H9 (cell line): Measurements from ENCODE around the gene PRPF40A. TPM values are rescaled to one million over a fixed set of nuclear protein-coding genes. Genes with fewer than 3 reads are reported as not detected.

Source experiments
- DNase-seq: peaks from one replicate; pipeline ENCODE4 v3.0.0-alpha.2; 2017
- H2AFZ ChIP-seq: one replicate; pipeline ENCODE4 v1.6.1; 2013; ENCODE audit warnings: mild to moderate bottlenecking, low read length, control low read depth, moderate library complexity
- H2AK5ac ChIP-seq: 2 replicates; pipeline ENCODE4 v1.6.1; 2013; ENCODE audit warnings: low read length, control low read depth, mixed read lengths; ENCODE audit not compliant: insufficient read length
- H2BK120ac ChIP-seq: one replicate; pipeline ENCODE4 v1.6.1; 2013; ENCODE audit warnings: low read depth, mild to moderate bottlenecking, low read length, control low read depth, inconsistent platforms; ENCODE audit not compliant: poor library complexity, severe bottlenecking
- H2BK12ac ChIP-seq: 2 replicates; pipeline ENCODE4 v1.6.1; 2013; ENCODE audit warnings: low read length, control low read depth, mixed read lengths, low read depth; ENCODE audit not compliant: insufficient read length
- H2BK15ac ChIP-seq: 2 replicates; pipeline ENCODE4 v1.6.1; 2013; ENCODE audit warnings: low read depth, low read length, control low read depth
- H2BK20ac ChIP-seq: one replicate; pipeline ENCODE4 v1.6.1; 2013; ENCODE audit warnings: low read depth, mild to moderate bottlenecking, low read length, control low read depth, inconsistent platforms; ENCODE audit not compliant: poor library complexity, severe bottlenecking
- H2BK5ac ChIP-seq: 2 replicates; pipeline ENCODE4 v1.6.1; 2013; ENCODE audit warnings: low read length, control low read depth, mixed read lengths; ENCODE audit not compliant: insufficient read length
- H3K14ac ChIP-seq: 2 replicates; pipeline ENCODE4 v1.6.1; 2013; ENCODE audit warnings: low read length, control low read depth; ENCODE audit not compliant: insufficient read depth
- H3K18ac ChIP-seq: 2 replicates; pipeline ENCODE4 v1.6.1; 2013; ENCODE audit warnings: low read depth, mild to moderate bottlenecking, mixed read lengths, low read length, control low read depth; ENCODE audit not compliant: insufficient read length
- H3K23ac ChIP-seq: 2 replicates; pipeline ENCODE4 v1.6.1; 2013; ENCODE audit warnings: low read length, control low read depth, mixed read lengths, low read depth; ENCODE audit not compliant: insufficient read length
- H3K23me2 ChIP-seq: 2 replicates; pipeline ENCODE4 v1.6.1; 2013; ENCODE audit warnings: low read depth, mild to moderate bottlenecking, mixed read lengths, low read length, control low read depth; ENCODE audit not compliant: insufficient read length, poor library complexity, severe bottlenecking
- H3K27ac ChIP-seq: 2 replicates; pipeline ENCODE4 v1.5.1; 2013; ENCODE audit warnings: low read length, control low read depth, mixed read lengths, low read depth; ENCODE audit not compliant: insufficient read length
- H3K27me3 ChIP-seq: 2 replicates; pipeline ENCODE4 v1.6.1; 2013; ENCODE audit warnings: low read length, control low read depth, inconsistent platforms; ENCODE audit not compliant: insufficient read depth
- H3K4ac ChIP-seq: 2 replicates; pipeline ENCODE4 v1.6.1; 2013; ENCODE audit warnings: low read depth, mild to moderate bottlenecking, control low read depth, inconsistent platforms, low read length, moderate library complexity
- H3K4me1 ChIP-seq: 2 replicates; pipeline ENCODE4 v1.6.1; 2013; ENCODE audit warnings: low read length, control low read depth, inconsistent platforms; ENCODE audit not compliant: insufficient read depth
- H3K4me2 ChIP-seq: 2 replicates; pipeline ENCODE4 v1.6.1; 2013; ENCODE audit warnings: low read length, control low read depth, mixed read lengths; ENCODE audit not compliant: insufficient read length, insufficient read depth
- H3K56ac ChIP-seq: 2 replicates; pipeline ENCODE4 v1.6.1; 2013; ENCODE audit warnings: low read depth, mild to moderate bottlenecking, mixed read lengths, low read length, control low read depth; ENCODE audit not compliant: insufficient read length
- H3K79me1 ChIP-seq: 2 replicates; pipeline ENCODE4 v1.6.1; 2013; ENCODE audit warnings: low read depth, mild to moderate bottlenecking, moderate library complexity, low read length, control low read depth, inconsistent platforms; ENCODE audit not compliant: insufficient read depth, poor library complexity, severe bottlenecking
- H3K79me2 ChIP-seq: 2 replicates; pipeline ENCODE4 v1.6.1; 2013; ENCODE audit warnings: low read length, control low read depth, inconsistent platforms; ENCODE audit not compliant: insufficient read depth
- H3K9ac ChIP-seq: 2 replicates; pipeline ENCODE4 v1.6.1; 2013; ENCODE audit warnings: low read length, control low read depth, mixed read lengths; ENCODE audit not compliant: insufficient read length; ENCODE audit errors: extremely low read depth
- H3K9me3 ChIP-seq: one replicate; pipeline ENCODE4 v1.6.1; 2013; ENCODE audit warnings: low read depth, low read length, inconsistent platforms; ENCODE audit not compliant: control insufficient read depth
- H3T11ph ChIP-seq: one replicate; pipeline ENCODE4 v1.6.1; 2013; ENCODE audit warnings: mild to moderate bottlenecking, low read length, control low read depth, inconsistent platforms
- H4K20me1 ChIP-seq: one replicate; pipeline ENCODE4 v1.6.1; 2013; ENCODE audit not compliant: control insufficient read depth, insufficient read length, insufficient read depth
- H4K5ac ChIP-seq: 2 replicates; pipeline ENCODE4 v1.6.1; 2013; ENCODE audit warnings: low read depth, mild to moderate bottlenecking, mixed read lengths, low read length, control low read depth; ENCODE audit not compliant: insufficient read length
- H4K8ac ChIP-seq: replicated peaks from 2 replicates; pipeline ENCODE4 v1.6.1; 2013; ENCODE audit warnings: low read length, control low read depth, mixed read lengths, low read depth; ENCODE audit not compliant: insufficient read length
- H4K91ac ChIP-seq: 2 replicates; pipeline ENCODE4 v1.6.1; 2013; ENCODE audit warnings: low read depth, mild to moderate bottlenecking, moderate library complexity, mixed read lengths, low read length, control low read depth; ENCODE audit not compliant: insufficient read length
- H3K27ac Mint-ChIP-seq, 3 experiments: 2 replicates in 2 of 3; 3 replicates in 1 of 3; pipeline ENCODE4 v1.8.0; 2020 to 2021; ENCODE audit warnings: mixed read lengths in 3 of 3, mild to moderate bottlenecking in 1 of 3, moderate library complexity in 1 of 3
- H3K27me3 Mint-ChIP-seq: 2 replicates; pipeline ENCODE4 v1.8.0; 2021; ENCODE audit warnings: low read depth, mild to moderate bottlenecking, moderate library complexity, mixed read lengths
- H3K36me3 Mint-ChIP-seq, 3 experiments: 2 replicates in 2 of 3; 3 replicates in 1 of 3; pipeline ENCODE4 v1.8.0; 2020 to 2021; ENCODE audit warnings: low read depth in 3 of 3, mixed read lengths in 3 of 3; ENCODE audit not compliant: insufficient read depth in 1 of 3
- H3K4me1 Mint-ChIP-seq, 2 experiments: 2 replicates each; pipeline ENCODE4 v1.8.0; 2020; ENCODE audit warnings: mixed read lengths in 2 of 2
- H3K4me3 Mint-ChIP-seq, 2 experiments: 2 replicates in 1 of 2; 3 replicates in 1 of 2; pipeline ENCODE4 v1.8.0; 2020 to 2021; ENCODE audit warnings: mild to moderate bottlenecking in 2 of 2, mixed read lengths in 2 of 2, moderate library complexity in 1 of 2
- H3K9me3 Mint-ChIP-seq, 2 experiments: 2 replicates in 1 of 2; 3 replicates in 1 of 2; pipeline ENCODE4 v1.8.0; 2020; ENCODE audit warnings: mild to moderate bottlenecking in 2 of 2, mixed read lengths in 2 of 2, moderate library complexity in 1 of 2
- WGBS: extraction: QIAGEN DNeasy Blood & Tissue Kit; methylation state at CpG from one replicate; pipeline ENCODE4 v1.1.7; 2013; ENCODE audit warnings: missing lambda C conversion rate, low lambda C conversion rate, mixed read lengths; ENCODE audit not compliant: insufficient read length; ENCODE audit errors: extremely low coverage; 5-methylcytosine and 5-hydroxymethylcytosine counted together
- total RNA-seq: library from RNA; stranded (reverse); gene quantifications from 2 replicates; pipeline ENCODE4 v1.2.1, GENCODE V29; 2021
- TF ChIP-seq, protein P1 (sequence below): fragments of 200-600 bp; sonication (generic); conservative IDR thresholded peaks from 3 replicates; pipeline ENCODE4 v1.8.0; 2021; ENCODE audit warnings: antibody characterized with exemption, mild to moderate bottlenecking

Gene PRPF40A
- total RNA-seq, 1 experiment from 2014 or later: 158 TPM

DNA sequence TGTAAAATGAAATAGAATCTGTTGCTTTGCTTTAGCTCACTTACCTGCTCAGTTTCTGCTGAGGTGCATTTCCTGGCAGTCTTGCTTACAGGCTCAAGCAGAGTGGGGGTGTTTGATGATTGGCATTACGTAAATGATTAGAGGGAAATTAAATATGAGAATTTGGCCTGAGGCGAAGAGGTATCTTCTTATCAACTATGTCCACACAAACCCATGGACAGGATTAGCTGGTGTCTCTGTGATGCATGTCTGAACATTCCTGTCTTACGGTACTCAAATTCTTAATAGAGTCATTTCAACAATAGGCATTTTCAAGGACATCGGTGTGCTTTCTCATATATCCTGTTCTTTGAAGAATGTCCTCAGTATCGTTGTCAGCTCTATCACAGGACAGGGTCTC, 102.1 kb downstream of the PRPF40A start:
- no peak overlapping the region for H3K27ac ChIP-seq

More for the DNA sequence above, 102.1 kb downstream of the PRPF40A start:
- no peaks in the 10 kb centered on the region for H3K4me1 ChIP-seq
- no CpG with 5 or more reads among the region's 5 CpGs for WGBS
- H3K4ac ChIP-seq: no peak overlapping the region
- no peak overlapping the region for H2BK15ac ChIP-seq
- no peak overlapping the region for H3K14ac ChIP-seq
- H2AFZ ChIP-seq: no peak overlapping the region
- no peaks in the 10 kb centered on the region for H4K20me1 ChIP-seq
- H4K91ac ChIP-seq: no peak overlapping the region
- H2AK5ac ChIP-seq: no peak overlapping the region
- H3K4me3 Mint-ChIP-seq: no peak overlapping the region
- H2BK120ac ChIP-seq: no peak overlapping the region
- no peaks in the 10 kb centered on the region for H3K23me2 ChIP-seq
- no peaks in the 10 kb centered on the region for H3K79me2 ChIP-seq
- H3K56ac ChIP-seq: no peak overlapping the region
- no peaks in the 10 kb centered on the region for H3K9me3 ChIP-seq
- H4K8ac ChIP-seq: no peak overlapping the region
- H2BK20ac ChIP-seq: no peak overlapping the region
- no peak overlapping the region for H3K4me2 ChIP-seq
- H3K23ac ChIP-seq: no peak overlapping the region
- H3K27ac Mint-ChIP-seq: no peak overlapping the region
- H3K18ac ChIP-seq: no peak overlapping the region
- TF ChIP-seq, protein P1, sequence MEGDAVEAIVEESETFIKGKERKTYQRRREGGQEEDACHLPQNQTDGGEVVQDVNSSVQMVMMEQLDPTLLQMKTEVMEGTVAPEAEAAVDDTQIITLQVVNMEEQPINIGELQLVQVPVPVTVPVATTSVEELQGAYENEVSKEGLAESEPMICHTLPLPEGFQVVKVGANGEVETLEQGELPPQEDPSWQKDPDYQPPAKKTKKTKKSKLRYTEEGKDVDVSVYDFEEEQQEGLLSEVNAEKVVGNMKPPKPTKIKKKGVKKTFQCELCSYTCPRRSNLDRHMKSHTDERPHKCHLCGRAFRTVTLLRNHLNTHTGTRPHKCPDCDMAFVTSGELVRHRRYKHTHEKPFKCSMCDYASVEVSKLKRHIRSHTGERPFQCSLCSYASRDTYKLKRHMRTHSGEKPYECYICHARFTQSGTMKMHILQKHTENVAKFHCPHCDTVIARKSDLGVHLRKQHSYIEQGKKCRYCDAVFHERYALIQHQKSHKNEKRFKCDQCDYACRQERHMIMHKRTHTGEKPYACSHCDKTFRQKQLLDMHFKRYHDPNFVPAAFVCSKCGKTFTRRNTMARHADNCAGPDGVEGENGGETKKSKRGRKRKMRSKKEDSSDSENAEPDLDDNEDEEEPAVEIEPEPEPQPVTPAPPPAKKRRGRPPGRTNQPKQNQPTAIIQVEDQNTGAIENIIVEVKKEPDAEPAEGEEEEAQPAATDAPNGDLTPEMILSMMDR: no peak
- H3K79me1 ChIP-seq: no peaks in the 10 kb centered on the region
- no peaks in the 10 kb centered on the region for H3K4me1 Mint-ChIP-seq
- peaks cover 22 to 57% (median 55%) of the 10 kb centered on the region in 3 experiments; a peak in 6 of 7 replicates for H3K36me3 Mint-ChIP-seq
- no peaks in the 10 kb centered on the region for H3K27me3 ChIP-seq
- no peak overlapping the region for H3K9ac ChIP-seq
- H4K5ac ChIP-seq: no peak overlapping the region
- H2BK5ac ChIP-seq: no peak overlapping the region
- no peak for DNase-seq
- no peak overlapping the region for H3T11ph ChIP-seq
- no peak overlapping the region for H2BK12ac ChIP-seq
- H3K9me3 Mint-ChIP-seq: no peaks in the 10 kb centered on the region
- H3K27me3 Mint-ChIP-seq: no peaks in the 10 kb centered on the region
